GM21423 (cell line): Measurements from ENCODE around the gene ZNF578.
"Not testable (repeated sequence)": the region's sequence is repeated elsewhere in the genome, so short reads cannot be mapped to it uniquely, and the experiment has no call there.

Experiments used
- ATAC-seq: cut with Tn5 transposase; IDR thresholded peaks from one replicate; pipeline ENCODE4 v1.9.1; 2021; ENCODE audit warnings: mild to moderate bottlenecking, moderate library complexity; ENCODE audit not compliant: unreplicated experiment

Gene ZNF578

GRCh38 chr19:52557231-52557995 is 104.1 kb downstream of the ZNF578 start:
- ATAC-seq, result no peak

- not testable (repeated sequence) for ATAC-seq
Observed at GRCh38 chr19:52558732-52559445, 105.5 kb downstream of the ZNF578 start.

GRCh38 chr19:52561611-52562010 is 108.3 kb downstream of the ZNF578 start:
- not testable (repeated sequence) for ATAC-seq
